NB4 (cell line): ENCODE data around the gene MBD3L2.
"Not testable (repeated sequence)": the region's sequence is repeated elsewhere in the genome, so short reads cannot be mapped to it uniquely, and the experiment has no call there.

Experiments used
- MYC ChIP-seq: IDR thresholded peaks from 2 replicates; pipeline ENCODE4 v1.6.1; 2011; ENCODE audit warnings: low read depth, low read length
- TF ChIP-seq, protein P1 (sequence below): IDR thresholded peaks from one replicate; pipeline ENCODE4 v1.5.1; 2012; ENCODE audit warnings: low read depth, low read length

- TF ChIP-seq, protein P1, sequence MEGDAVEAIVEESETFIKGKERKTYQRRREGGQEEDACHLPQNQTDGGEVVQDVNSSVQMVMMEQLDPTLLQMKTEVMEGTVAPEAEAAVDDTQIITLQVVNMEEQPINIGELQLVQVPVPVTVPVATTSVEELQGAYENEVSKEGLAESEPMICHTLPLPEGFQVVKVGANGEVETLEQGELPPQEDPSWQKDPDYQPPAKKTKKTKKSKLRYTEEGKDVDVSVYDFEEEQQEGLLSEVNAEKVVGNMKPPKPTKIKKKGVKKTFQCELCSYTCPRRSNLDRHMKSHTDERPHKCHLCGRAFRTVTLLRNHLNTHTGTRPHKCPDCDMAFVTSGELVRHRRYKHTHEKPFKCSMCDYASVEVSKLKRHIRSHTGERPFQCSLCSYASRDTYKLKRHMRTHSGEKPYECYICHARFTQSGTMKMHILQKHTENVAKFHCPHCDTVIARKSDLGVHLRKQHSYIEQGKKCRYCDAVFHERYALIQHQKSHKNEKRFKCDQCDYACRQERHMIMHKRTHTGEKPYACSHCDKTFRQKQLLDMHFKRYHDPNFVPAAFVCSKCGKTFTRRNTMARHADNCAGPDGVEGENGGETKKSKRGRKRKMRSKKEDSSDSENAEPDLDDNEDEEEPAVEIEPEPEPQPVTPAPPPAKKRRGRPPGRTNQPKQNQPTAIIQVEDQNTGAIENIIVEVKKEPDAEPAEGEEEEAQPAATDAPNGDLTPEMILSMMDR = not testable (repeated sequence)
- TF ChIP-seq MYC = not testable (repeated sequence)
Observed at GRCh38 chr19:7041563-7041962, 7.6 kb upstream of the MBD3L2 start.
